G401 (cell line): ENCODE data around the gene FBP1. TPM values are rescaled to one million over a fixed set of nuclear protein-coding genes. Genes with fewer than 3 reads are reported as not detected.

Source experiments
- DNase-seq: peaks from one replicate; pipeline ENCODE4 v3.0.0-alpha.2; 2015; ENCODE audit warnings: low spot score
- in situ Hi-C: cut with HindIII; loops from 2 replicates; pipeline ENCODE4 v1.10.0; 2016; ENCODE audit warnings: low sequenced_read_pairs, mixed read lengths
- total RNA-seq: library from RNA; depleted of rRNA; stranded (reverse); fragments of >200 nt; shearing (Covaris generic); gene quantifications from 2 replicates; pipeline ENCODE4 v1.2.3, GENCODE V29; 2014; rRNA removed

Gene FBP1
- total RNA-seq, result 0.49 and 1.3 TPM in 2 replicates

DNA sequence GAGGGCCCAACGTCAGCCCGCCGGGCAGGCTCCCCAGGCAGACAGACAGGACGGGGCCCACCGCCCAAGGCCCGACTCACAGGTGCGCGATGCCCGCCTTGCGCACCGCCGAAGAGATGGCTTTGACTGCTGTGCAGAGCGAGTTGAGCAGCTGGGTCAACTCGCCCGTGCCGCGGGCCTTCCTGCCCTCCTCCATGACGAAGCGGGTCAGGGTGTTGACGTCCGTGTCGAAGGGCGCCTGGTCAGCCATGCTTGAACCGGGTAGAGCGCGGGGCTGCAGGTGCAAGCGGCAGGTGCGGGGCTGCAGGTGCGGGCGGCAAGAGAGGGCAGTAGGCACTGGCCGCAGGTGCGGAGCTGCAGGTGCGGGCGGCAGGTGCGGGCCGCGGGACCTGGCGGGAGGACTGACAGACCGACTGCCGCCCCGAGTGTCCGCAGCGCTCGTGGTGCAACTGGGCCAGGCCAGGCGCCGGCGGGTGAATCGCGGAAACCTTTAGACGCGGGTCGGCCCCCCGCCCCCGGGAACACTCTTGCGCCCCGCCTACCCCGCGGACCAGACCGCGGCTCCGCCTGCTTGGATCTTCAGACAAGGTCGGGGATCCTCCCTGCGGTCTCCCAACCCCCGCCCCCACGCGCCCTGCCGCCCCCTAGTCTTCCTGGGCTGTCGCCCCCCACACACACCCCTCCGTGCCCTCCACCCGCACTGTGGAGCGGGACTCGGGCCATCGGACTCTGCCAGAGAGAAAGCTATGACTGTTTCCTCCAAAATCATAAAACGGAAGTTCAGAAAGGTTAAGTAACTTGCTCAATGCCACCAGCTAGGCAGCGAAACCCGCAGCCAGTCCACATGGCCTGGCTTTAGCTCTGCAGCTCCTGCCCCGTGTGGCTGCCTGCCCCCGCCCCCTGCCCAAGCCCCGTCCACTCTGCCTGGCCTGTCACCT, at the start of gene FBP1:
Gene FBP1, minus strand, starts transcription at position 458 of the 938 bp plus-strand sequence. Its CDS starts 208 bp downstream, at position 250.
- in situ Hi-C loops, result no loop called here
- DNase-seq, result no peak

DNA sequence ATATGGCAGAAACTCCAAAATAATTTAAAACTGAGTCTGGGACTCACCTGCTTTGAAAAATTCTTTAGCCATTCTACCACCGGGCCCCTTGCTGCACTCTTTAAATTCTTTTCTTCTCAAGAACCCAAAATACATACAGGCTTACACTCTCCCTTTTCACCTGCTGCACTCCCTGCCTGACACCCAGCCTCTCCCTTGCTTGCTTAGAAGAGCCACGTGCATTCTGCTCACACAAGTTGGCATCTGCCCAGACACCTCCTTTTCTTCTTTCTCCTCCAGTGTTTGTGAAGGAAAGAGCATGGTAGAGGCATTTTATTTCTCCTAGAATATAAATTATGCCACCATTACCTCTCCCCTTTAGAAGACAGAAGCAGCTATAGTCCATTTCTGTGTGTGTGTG, 48.1 kb upstream of the FBP1 start:
- DNase-seq, result no peak
- in situ Hi-C loops, result no loop called here

DNA sequence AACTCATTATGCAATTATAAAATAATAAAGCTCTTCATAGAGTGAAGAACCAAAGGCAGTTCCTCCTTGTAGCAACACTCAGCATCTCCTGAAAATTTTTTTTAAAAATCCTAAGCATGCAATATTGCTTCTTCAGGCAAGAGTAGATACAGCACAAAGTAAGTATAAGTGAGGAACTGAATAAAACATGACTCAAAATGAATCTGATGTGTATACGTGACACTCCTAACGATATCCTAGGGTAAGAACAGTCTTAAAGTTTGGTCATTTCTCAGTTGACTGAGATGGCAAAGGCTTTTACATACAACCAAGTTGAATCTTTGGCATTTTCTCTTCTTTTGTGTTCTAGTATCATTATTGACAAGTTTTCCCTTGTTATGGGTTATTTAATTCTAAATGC, 46.0 kb upstream of the FBP1 start:
- no peak for DNase-seq
- in situ Hi-C loops, result no loop called here

DNA sequence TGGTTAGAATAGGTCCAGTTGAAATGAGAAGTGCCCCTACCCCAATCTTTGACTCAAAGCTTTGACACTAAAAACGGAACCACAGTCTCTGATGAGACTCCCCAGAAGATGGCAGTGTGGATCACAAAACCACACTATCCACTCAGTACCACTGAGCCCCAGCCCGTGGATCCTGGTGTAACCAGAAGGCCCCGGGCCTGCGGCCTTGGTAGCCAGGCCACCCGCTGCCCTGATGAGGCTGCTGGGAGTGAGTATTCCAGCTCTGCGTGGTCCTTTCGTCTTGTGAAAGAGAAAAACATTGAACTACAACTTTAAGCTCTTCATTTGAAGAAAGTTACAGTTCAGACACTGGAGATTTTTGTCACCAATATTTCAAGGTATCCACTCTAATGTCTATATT, 42.2 kb upstream of the FBP1 start:
- in situ Hi-C loops, result no loop called here
- DNase-seq, result peak; percentile 84

DNA sequence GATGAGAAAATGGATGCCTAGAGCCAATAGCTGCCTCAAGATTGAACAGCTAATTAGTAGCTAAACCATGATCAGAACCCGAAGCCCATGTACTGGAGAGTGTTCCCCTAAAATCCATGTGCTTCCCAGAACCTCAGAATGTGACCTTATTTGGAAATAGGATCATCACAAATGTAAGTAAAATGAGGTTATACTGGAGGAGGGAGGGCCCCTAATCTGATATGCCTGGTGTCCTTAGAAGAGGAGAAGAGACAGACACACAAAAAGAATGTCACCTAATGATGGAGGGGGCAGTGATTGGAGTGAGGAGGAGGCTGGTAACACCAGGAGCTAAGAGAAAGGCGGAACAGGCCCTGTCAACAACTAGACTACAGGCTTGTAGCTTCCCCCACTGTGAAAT, 41.3 kb upstream of the FBP1 start:
- in situ Hi-C loops, result no loop called here
- DNase-seq, result no peak

DNA sequence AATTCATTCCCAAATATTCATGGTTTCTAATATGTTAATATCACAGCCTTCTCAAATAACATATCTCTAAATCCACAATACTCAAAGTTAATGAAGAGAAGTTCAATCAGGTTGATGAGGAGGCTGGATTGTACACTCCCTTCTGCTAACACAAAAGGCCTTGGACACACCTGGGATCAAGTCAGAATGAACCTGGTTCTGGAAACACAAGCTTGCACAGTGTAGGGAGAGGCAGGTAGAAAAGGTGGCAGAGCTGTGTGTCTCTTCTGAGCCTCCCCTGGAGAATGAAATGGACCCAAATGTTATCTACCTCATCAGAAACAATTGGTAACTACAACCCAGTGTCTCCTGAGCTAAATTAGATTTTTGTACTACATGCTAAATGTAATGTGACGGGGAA, 40.7 kb upstream of the FBP1 start:
- no peak for DNase-seq
- in situ Hi-C loops, result no loop called here

DNA sequence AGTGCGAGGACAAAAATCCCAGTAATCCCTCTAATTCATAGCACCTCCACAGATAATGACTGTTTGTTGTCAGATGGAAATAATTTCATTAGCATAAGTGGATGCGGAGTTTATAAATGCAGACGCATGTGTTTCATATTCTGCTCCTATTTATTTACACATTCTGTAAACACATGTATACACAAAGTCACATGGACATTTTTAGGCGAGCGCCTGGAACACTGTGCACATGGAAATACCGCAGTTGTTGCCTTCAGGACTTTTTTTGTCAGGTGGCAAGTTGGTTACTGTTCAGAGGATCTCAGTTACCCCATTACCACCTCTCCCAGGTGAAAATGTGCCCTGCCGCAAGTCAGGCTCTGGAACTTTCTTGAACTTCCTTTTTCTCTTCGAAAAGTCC, 40.3 kb upstream of the FBP1 start:
- in situ Hi-C loops, result no loop called here
- DNase-seq, result no peak

DNA sequence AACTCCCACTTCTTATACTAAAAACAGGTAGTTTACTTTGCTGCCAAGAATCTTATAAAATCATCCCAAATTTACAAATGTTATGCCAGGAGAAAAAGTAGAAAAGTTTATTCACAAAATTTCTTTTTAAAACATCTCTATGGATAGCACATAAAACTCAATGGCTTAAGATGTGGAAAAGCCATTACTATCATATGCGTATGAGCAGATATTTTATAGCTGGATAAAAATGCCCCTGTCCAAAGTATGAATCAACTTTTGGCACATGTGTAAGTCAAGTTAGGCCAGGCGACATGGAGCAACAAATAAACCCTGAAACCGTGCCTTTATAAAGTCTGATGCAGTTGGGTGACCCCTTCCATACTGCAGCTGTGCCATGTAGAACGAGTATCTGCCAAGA, 38.6 kb upstream of the FBP1 start:
- DNase-seq, result no peak
- in situ Hi-C loops, result no loop called here

DNA sequence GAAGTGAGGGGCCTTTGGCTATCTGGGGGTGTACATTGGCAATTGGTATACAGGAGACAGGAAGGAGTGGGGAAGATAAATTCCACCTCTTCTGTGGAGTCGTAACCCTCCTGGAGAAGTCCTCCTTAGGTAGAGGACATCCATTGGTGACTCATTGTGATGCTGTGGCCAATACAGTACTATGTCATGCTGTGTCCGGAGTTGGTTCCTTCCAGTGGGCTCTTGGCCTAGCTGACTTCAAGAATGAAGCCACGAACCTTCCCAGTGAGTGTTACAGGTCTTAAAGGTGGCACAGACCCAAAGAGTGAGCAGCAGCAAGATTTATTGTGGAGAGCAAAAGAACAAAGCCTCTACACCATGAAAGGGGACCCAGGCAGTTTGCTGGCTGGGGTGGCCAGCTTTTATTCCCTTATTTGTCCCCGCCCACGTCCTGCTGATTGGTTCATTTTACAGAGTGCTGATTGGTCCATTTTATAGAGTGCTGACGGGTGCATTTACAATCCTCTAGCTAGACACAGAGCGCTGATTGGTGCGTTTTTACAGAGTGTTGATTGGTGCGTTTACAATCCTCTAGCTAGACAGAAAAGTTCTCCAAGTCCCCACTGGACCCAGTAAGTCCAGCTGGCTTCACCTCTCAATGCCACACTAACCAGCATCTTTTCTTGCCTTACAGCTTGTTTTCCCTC, 37.3 kb upstream of the FBP1 start:
- no peak for DNase-seq
- in situ Hi-C loops, result no loop called here

DNA sequence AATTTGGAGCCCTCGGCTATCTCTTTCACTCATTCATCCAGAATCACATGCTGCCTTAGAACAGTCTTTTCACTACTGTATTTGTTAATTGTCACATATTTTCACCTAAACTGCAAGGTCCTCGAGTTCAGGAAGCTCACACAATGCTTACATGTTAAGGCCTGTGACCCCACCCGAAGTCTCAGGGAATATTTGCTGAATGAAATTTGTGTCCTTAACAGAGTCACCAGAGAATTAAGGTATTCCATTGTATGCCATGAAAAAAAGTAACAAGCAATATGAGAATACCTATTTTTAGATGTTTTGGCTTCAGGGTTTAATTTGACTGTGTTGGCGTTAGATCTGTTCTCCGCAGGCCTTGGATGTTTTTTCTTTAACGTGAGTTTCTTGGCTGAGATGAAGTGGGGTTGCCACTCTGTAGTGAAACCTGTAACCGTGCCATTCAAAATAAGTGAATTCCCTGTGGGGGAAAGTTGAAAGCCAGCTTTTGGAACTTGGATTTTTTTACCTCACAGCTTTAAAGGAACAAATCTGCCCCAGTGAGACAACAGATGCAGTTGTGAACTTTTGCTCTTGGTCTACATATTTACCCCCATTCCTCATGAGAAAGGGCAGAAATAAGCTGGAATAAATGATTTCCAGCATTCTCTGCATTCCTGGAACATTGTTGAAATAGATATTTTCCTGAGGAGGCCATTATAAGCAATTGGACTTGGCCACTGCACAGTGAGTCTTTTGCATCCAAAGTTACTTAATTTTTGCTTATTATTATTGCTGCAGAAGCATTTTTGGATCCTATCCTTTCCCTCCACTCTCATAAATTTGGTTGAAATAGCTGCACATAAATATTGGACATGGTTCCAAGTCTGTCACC, 35.9 kb upstream of the FBP1 start:
- in situ Hi-C loops, result no loop called here
- DNase-seq, result no peak

DNA sequence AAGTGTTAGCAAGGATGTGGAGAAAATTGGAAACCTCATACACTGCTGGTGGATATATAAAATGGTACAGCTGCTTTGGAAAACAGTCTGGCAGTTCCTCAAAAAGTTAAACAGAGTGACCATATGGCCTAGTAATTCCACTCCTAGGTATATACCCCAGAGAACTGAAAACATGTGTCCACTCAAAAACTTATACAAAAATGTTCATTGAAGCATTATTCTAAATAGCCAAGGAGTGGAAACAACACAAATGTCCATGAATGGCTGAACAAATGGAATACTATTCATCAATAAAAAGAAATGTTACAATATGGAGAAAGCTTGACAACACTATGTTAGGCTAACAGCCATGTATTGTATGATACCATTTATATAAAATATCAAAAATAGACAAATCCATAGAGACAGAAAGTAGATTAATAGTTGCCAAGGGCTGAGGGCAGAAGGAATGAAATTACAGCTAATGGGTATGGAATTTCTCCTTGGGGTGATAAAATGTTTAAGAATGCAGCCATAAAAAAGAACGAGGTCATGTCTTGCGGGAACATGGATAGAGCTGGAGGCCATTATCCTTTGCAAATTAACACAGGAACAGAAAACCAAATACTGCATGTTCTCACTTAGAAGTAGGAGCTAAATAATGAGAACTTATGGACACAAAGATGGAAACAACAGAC, 33.6 kb upstream of the FBP1 start:
- no peak for DNase-seq
- in situ Hi-C loops, result no loop called here

DNA sequence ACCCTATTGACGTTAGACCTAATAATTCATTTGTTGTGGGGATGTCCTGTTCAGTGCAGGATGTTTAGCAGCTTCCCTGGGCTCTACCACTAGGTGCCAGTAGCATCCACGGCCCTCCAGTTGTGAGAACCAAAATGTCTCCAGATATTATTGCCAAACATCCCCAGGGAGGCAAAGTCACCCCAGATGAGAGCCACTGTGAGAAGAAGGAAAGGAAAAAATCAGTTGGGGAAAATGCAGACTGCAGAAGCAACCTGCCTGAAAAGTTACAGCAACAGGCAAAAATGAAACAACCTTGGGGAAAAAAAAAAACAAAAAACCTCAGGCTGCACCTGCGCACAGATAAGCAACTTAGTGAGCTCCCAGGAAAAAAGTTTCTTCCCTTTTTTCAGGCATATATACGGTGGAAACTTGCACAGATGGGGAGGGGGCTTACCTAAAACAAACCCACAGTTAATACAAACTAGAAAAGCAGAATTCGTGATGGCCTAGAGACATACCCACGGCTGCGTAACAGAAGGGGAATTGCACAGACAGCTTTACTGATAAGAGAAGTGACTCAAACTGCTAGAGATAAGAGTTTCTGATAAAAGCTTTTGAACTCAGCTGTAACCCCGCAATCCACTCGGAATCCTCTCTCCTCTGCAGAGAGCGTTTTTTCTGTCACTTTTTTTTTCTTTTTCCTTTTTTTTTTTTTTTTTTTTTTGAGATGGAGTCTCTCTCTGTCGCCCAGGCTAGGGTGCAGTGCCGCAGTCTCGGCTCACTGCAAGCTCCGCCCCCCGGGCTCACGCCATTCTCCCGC, 29.8 kb upstream of the FBP1 start:
- in situ Hi-C loops, result no loop called here
- DNase-seq, result peak; percentile 45

DNA sequence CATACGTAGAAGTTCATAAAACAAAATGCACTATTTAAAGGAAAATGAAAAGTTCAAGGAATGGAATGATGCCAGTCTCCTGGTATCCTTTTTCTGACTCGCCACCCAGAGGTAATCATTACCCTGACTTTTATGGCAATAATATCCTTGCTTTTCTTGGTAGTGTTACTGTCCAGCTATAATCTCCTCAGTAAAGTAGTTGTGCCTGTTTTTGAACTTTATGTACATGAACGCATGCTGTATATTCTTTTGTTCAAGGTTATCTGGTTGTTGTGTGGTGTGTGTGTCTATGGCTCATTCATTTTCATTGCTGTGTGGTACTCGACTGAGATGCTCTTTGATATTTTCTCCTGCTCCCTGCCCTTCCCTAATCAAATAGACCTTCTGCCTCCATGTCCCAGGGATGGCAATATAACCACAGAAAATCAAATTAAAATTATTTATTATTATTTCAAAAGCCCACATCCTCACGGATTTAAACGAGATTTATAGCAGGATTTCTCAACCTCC, 29.2 kb upstream of the FBP1 start:
- in situ Hi-C loops, result no loop called here
- DNase-seq, result no peak

DNA sequence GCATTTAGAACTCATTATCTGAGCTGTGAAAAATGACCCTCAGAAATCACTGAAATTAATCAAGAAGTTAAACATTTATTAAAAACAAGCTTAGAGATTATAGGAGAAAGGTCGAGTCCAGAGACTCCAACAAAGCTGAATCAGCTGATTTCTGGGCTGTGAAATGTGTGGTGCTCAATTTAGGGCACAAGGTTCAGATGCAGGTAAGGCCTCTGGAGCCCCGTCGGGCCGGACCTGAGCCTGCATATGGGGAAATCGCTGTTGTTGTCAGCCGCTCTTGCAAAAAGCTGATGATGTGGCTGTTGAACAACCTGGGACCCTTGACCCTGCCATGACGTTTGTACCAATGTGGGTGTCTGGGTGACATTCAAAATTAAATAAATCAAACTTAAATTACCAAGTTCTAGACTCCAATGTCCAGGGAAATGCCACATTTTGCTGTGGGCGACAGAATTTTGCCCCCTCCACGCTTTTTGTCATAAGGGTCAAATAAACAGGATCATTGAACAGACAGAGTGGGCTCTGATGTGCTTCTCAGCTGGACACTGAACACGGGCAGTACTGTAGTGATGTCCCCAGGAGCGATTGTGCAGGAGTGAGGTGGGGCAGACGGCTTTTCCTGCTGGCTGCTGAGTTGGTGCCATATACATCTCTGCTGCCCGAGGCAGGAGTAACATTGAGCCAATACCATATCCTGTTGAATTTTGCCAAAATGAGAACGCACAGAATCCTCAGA, 27.2 kb upstream of the FBP1 start:
- in situ Hi-C loops, result no loop called here
- DNase-seq, result peak; percentile 49

DNA sequence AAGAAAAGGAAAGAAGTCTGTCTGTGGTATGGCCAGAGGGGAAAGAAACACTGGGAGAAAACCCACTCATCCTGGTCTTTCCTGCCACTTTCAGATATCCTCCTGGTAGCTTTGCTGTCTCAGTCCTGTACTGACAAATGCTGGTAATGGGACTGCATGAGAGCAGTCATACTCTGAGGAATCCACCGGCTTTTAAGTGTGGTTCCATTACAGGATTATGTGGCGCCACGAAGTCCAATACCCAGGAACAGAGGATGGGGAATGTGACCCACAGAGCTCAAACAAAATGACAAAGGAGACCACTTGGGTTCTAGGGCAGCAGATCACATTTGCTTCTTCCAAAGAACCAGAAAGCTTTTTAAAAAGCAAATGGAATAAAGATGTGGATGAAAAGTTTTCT, 26.3 kb upstream of the FBP1 start:
- DNase-seq, result peak; percentile 45
- in situ Hi-C loops, result no loop called here

DNA sequence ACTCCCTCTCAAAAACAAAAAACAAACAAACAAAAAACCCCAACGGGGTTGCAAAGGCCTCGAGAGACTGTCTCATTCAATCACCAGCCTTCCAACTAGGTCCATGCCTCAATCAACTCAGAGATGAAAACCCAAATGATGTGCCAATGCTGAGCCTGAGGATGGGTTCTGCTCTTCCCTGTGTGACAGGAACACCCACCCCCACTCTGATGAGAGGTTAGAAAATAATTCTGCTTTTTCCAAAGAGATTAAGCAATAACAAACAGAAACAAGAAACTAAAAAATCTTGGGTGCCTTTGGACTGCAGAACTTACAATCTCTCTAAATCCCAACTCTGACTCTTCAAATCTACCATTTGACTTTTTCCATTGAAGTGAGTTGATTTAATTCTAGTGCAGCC, 25.5 kb upstream of the FBP1 start:
- in situ Hi-C loops, result no loop called here
- DNase-seq, result no peak

DNA sequence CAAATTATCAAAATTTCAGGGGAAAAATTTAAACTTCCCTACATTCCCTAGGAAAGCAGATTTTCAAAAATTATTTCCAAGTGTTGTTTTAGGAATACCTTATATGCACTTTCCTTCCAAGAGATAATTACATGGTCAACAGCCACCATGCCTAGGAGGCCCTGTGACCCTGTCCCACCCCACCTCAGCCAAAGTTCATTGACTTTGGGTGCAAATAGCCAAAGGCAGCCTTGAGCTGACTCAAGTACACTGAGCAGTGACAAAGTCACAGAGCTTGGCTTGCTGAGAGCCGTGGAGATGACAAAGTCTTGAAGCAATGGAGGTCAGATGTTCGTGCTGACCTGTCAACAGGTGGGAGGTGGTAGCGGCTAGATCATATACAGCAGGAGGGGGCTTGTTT, 24.3 kb upstream of the FBP1 start:
- no peak for DNase-seq
- in situ Hi-C loops, result no loop called here

DNA sequence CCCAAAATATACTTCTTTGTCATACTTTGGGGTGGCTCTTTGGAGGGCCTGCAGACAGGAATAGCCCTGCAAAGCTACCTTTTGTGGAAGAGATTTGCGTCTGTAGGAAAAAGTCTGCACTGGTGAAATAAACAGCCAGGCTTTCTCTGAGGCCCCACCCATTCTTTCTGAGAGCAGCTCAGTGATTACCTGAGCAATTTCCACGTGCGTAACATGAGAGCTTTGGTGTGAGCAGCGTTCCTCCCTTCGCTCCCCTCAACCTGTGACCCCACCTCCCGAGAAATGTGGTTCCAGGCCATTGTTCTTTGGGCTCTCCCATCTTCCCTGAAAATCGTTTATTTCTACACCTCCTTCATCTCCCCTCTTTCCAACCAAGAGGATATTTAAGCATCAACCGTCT, 23.8 kb upstream of the FBP1 start:
- in situ Hi-C loops, result no loop called here
- DNase-seq, result no peak
